ENCODE data around the gene DAAM1. TPM values are rescaled to one million over a fixed set of nuclear protein-coding genes. Genes with fewer than 3 reads are reported as not detected.

Gene DAAM1
- total RNA-seq (2021) (10.8 and 11.5 TPM in 2 replicates), Bru-seq, nascent RNA (percentile 54 among the genes with signal in this experiment), BruChase-seq, experiment 1, labeled RNA remaining after a 2-hour chase (percentile 49 among the genes with signal in this experiment), BruChase-seq, experiment 2, labeled RNA remaining after a 6-hour chase (percentile 36 among the genes with signal in this experiment)
- long read RNA-seq, full-length matches to known transcripts = 2 of 3 reads
- long read RNA-seq, partial matches to known transcripts = 0 of 3 reads
- long read RNA-seq, other reads (novel, unspliced or antisense) = 1 of 3 reads

DNA sequence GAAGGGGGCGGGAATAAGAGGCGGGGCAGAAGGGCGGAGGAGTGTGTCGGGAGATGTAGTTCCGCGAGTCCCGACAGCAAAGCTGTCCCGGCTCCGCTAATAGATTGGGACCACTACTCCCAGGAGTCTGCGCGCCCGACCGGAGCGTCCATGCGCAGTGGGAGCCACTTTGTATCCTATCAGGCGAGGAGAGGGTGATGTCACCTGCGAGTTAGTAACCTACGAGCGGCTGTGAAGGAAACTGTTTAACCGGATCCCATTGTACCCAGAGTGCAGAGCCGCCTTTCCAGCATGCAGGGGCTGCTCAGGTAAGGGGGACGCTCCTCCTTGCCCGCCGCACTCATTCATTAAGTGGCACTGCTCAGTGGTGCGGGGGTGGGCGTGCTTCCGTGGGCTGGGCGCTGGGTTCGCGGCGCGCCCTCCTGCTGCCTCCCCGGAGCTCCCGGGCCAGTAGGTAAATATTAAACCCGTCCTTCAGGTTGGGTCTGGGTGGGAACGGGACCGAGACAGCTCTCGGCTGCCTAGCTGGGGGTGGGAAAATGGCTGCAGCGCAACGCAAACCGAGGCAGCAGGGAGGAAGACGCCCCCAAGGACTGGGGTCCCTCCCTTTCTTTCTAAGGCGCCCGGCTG is at the start of gene DAAM1:
Gene DAAM1, plus strand, starts transcription at position 207 of the 630 bp plus-strand sequence. CDS start 74,811 bp downstream, outside the sequence.
- peak within 1 kb of the TSS; percentile 87 for H3K4me3 ChIP-seq (ENCODE audit: low read depth, low read length, poor library complexity, severe bottlenecking)
- TF ChIP-seq CTCF (conservative IDR thresholded peaks at IDR 0.05; ENCODE audit: low read depth, low read length) (no peak), EZH2 (IDR thresholded peaks at IDR 0.05; ENCODE audit: borderline replicate concordance, low read depth, low read length, poor library complexity, severe bottlenecking) (no peak)
- intact Hi-C loops (cut with micrococcal nuclease; ENCODE audit: unreplicated experiment) = no loop called here
- no peaks in the 10 kb centered on the region for H3K4me1 ChIP-seq (ENCODE audit: insufficient read depth, low read length, poor library complexity, severe bottlenecking)
- POLR2A ChIA-PET (ENCODE audit: low non-redundant PET) = no interaction called here
- no peaks in the 10 kb centered on the region for H3K36me3 ChIP-seq (ENCODE audit: insufficient read depth, low read length, poor library complexity, severe bottlenecking)
- CTCF ChIA-PET = interaction anchor here (0.6 to 1.2 kb wide), 2 partner anchors 121 to 295 kb away, joined by 3 to 13 read pairs; partner anchors contain the start of gene L3HYPDH
- H3K27ac ChIP-seq (ENCODE audit: low read depth, low read length, poor library complexity, severe bottlenecking) = peak within 1 kb of the TSS; percentile 45
- no TSS peak for BruUV-seq (replicated peaks)
- H3K9me3 ChIP-seq (ENCODE audit: low read depth, low read length, poor library complexity, severe bottlenecking) = no peaks in the 10 kb centered on the region
- H3K27me3 ChIP-seq (replicated peaks; ENCODE audit: insufficient read depth, low read depth, low read length, poor library complexity) = peaks cover 25% of the 10 kb centered on the region
- peak; percentile 99 for DNase-seq (ENCODE audit: low spot score)

GRCh38 chr14:59139324-59139723 is 49.1 kb upstream of the DAAM1 start:
- ChIA-PET CTCF (no interaction called here), POLR2A (ENCODE audit: low non-redundant PET) (no interaction called here)
- TF ChIP-seq EZH2 (IDR thresholded peaks at IDR 0.05; ENCODE audit: borderline replicate concordance, low read depth, low read length, poor library complexity, severe bottlenecking) = no peak
- TF ChIP-seq CTCF (conservative IDR thresholded peaks at IDR 0.05; ENCODE audit: low read depth, low read length) = no peak

DNA sequence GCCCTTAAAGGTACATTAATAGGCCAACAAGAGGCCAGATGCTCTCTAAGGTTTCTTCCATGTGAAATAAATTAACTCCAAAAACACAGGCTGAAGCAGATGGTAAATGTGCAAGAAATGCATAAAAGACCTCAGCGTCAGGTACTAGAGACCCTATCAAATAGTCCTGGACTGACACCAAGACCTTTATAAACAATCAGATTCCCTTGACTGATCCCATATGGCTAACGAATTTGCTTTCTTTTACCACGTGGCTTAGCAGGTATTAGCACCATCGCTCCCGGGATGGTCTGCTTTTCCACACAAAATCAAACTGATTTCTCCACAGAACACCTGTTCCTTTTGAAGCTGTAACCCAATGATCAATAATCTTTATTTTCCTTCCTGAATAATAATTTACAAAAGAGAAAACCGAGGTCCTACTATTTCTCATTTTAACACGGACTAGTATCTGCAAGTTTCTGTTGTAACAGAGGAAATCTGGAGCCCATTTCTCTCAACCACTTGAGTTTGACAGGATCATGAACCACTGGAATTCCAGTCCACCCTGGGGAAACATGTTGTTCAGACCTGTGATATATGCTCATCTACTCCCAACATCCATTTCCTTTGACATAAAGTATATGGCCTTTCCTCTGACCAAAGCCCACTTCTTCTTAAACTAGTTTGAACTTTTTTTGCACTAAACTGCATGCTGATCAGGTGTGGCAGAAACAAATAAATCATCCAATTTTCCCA is 48.2 kb upstream of the DAAM1 start:
- H3K36me3 ChIP-seq (ENCODE audit: insufficient read depth, low read length, poor library complexity, severe bottlenecking) = no peaks in the 10 kb centered on the region
- CTCF ChIA-PET = no interaction called here
- TF ChIP-seq CTCF (conservative IDR thresholded peaks at IDR 0.05; ENCODE audit: low read depth, low read length) = no peak
- no peak for TF ChIP-seq EZH2 (IDR thresholded peaks at IDR 0.05; ENCODE audit: borderline replicate concordance, low read depth, low read length, poor library complexity, severe bottlenecking)
- POLR2A ChIA-PET (ENCODE audit: low non-redundant PET) = no interaction called here
- intact Hi-C loops (cut with micrococcal nuclease; ENCODE audit: unreplicated experiment) = no loop called here
- no TSS peak for BruUV-seq (replicated peaks)
- H3K27me3 ChIP-seq (replicated peaks; ENCODE audit: insufficient read depth, low read depth, low read length, poor library complexity) = no peaks in the 10 kb centered on the region
- DNase-seq (ENCODE audit: low spot score) = no peak
- H3K4me3 ChIP-seq (ENCODE audit: low read depth, low read length, poor library complexity, severe bottlenecking) = no peak overlapping the region
- no peaks in the 10 kb centered on the region for H3K4me1 ChIP-seq (ENCODE audit: insufficient read depth, low read length, poor library complexity, severe bottlenecking)
- H3K9me3 ChIP-seq (ENCODE audit: low read depth, low read length, poor library complexity, severe bottlenecking) = no peaks in the 10 kb centered on the region
- no peak overlapping the region for H3K27ac ChIP-seq (ENCODE audit: low read depth, low read length, poor library complexity, severe bottlenecking)

More at GRCh38 chr14:59139324-59139723, 49.1 kb upstream of the DAAM1 start:
- no TSS peak for BruUV-seq (replicated peaks)
- Histone ChIP-seq H3K27me3 (replicated peaks; ENCODE audit: insufficient read depth, low read depth, low read length, poor library complexity) (no peaks in the 10 kb centered on the region), H3K36me3 (ENCODE audit: insufficient read depth, low read length, poor library complexity, severe bottlenecking) (no peaks in the 10 kb centered on the region), H3K27ac (ENCODE audit: low read depth, low read length, poor library complexity, severe bottlenecking) (no peak overlapping the region), H3K9me3 (ENCODE audit: low read depth, low read length, poor library complexity, severe bottlenecking) (no peaks in the 10 kb centered on the region), H3K4me3 (ENCODE audit: low read depth, low read length, poor library complexity, severe bottlenecking) (no peak overlapping the region), H3K4me1 (ENCODE audit: insufficient read depth, low read length, poor library complexity, severe bottlenecking) (no peaks in the 10 kb centered on the region)
- no peak for DNase-seq (ENCODE audit: low spot score)
- intact Hi-C loops (cut with micrococcal nuclease; ENCODE audit: unreplicated experiment) = no loop called here
